GOT3 (cell line): ENCODE measurements around the gene ALPL.

ENCODE experiments used
- DNase-seq: peaks from one replicate; lab custom pipeline; 2025; ENCODE audit warnings: mixed read lengths; lab: John Stamatoyannopoulos, UW

ALPL gene

DNA sequence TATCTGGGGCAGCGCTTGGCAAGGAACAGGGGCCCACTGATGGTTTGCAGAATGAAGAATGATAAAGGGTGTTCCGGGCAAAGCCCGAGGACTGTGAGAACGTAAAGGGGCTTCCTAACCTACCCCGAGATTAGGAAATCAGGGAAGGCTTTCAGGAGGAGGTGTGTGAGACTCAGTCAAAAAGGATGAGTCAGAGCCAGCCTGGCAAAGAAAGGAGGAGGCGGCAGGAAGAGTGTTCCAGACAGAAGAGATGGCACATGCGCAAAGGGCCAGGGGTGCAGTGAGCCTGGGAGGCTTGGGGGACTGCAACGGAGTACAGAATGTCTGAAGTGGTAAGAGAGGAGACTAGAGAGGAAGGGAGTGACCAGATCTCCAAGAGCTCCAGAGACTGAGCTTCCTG is 89.7 kb downstream of the ALPL start:
- DNase-seq = no peak

DNA sequence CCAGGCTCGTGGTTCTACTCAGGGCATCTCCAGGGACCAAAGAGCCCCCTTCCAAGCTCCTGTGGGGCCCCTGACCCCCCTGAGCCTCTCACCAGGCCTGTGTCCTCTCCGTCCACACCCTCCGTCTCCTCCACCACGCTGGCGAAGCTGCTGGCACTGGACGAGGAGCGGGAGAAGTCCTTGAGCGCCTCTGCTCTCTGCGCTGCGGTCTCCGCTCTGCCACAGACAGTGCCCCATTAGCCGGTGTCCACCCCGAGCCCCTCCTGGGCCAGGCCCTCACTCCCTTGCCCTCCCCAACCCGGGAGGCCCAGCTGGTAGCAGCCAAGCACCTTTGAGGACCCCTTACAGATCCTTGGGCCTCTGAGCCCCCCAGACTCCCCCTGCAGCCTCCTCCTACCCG is 90.2 kb downstream of the ALPL start:
- DNase-seq = no peak

DNA sequence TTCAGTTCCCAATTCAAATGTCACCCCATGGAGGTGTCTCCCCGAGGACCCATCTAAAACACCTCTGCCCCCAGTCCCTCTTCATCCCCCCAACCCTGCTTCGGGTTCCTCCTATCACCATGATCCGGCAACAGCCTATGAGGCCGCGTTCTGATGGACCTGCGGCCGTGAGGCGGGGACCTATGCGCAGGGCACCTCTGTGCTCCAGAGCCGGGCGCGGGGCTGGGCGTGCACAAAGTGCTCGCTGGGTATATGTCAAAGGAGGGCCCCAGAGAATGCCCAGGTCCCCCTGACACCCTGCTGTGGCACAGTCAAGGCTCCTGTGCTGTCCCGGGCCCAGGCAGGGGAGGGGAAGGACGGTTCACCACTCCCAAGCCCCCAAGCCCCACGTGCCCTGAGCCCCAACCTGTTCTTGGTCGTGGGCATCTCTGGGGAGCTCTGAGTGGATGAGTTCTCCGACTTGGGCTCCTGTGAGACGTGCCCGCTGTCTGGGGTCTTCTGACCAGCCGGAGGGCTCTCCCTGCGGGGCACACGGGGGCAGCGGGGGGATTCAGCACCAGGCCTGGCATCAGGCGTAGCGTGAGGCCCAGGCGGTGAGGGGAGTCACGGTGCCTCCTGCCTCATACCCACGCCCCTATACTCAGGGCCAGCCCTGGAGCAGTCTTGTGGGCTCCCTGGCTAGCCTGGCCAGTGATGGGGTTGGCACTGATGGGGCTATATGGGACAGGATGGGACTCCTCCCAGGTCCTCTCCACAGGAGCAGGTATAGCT is 92.2 kb downstream of the ALPL start:
- DNase-seq = no peak

DNA sequence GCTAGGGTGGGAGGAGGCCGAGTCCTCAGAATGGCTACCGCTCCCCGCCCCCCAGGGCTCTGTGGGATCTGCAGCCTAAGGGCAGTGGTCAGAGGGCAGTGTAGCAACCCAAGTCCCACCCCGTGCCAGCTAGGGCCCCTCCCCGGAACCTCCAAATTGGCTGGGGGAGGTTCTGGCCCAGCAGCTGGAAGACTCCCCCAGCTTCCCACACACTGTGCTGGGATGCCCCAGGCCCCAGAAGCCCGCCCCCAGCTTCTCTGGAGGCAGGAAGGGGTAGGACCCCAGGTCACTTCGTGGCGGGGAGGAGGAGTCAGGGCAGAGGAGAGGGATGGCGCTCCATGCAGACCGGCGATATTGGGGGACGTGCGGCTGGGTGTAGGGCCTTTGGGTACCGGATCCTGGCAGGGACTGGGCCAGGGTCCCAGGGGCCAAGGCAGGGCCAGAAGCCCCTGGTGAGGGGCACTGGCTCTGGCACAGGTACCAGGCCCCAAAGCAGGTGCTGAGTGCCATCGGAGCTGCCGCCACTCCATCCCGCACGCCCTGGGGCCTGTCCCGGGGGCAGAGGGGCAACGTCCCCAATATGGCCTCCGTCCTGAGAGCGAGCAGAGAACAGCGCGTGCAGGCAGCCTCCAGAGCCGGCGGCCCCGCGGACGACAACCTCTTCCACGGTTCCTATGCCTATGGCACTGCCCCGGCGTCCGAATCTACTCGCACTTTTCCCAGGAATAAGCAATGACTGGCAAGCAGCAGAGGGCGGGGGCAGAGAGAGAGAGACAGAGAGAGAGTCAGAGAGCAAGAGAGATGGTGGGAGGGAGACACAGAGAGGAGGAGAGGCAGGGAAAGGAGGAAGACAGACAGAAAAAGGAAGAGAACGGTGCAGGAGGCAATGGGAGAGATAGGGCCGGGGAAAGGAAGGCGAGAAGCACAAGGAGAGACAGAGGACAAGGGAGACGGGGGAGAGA is 94.2 kb downstream of the ALPL start:
- DNase-seq = no peak

DNA sequence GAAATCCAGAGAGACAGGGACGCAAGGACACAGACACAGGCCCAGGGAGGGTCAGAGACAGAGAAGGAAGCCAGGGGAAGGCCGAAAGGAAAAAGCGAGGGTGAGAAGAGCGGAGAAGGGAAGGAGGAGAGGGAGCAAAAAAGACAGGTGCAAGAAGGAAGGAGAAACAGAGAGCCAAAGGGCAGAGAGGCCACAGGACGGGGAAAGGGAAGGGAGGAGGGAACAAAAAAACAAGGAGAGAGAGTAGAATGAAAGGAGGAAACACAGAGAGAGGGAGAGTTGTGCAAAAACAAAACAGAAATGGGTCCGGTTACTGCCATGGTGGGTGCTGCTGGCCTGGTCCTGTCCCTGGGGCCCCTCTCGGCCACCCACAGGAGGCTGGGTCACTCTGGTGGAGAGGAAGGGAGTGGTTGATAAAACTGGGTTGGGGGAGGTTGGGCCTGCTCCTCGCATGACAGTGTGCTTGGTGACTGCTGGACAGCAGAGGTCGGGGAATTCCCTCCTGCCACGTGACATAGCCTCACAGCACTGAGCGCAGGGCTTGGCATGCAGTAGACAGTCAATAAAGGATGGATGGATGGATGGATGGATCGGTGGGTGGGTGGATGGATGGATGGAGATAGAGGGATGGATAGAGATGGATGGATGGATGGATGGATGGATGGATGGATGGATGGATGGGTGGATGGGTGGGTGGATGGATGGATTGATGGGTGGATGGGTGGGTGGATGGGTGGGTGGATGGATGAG is 95.2 kb downstream of the ALPL start:
- DNase-seq = no peak

DNA sequence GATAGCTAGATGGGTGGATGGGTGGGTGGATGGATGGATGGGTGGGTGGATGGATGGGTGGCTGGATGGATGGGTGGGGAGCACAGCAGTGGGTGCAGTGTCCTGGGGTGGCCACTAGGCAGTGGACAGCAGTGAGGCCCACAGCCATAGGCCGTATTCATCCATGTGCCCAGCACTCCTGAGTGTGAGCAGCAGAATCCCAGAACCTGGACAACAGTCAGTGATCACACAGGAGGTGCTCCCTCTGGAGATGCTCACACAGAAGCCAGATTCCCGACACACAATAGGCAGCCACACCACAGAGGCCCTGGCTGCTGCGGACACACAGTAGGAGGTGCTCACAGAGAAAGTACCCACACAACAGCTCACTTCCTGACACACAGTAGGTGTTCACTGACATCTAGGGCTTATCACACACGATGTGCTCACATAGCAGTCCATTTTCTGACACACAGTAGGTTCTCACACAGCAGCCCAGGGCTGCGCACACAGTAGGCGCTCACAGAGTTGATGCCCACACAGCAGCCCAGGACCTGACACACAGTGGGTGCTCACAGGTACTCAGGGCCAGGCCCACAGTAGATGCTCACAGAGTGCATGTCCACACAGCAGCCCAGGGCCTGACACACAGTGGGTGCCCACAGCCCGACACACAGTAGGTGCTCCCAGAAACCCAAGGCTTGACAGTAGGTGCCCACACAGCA is 95.9 kb downstream of the ALPL start:
- no peak for DNase-seq

DNA sequence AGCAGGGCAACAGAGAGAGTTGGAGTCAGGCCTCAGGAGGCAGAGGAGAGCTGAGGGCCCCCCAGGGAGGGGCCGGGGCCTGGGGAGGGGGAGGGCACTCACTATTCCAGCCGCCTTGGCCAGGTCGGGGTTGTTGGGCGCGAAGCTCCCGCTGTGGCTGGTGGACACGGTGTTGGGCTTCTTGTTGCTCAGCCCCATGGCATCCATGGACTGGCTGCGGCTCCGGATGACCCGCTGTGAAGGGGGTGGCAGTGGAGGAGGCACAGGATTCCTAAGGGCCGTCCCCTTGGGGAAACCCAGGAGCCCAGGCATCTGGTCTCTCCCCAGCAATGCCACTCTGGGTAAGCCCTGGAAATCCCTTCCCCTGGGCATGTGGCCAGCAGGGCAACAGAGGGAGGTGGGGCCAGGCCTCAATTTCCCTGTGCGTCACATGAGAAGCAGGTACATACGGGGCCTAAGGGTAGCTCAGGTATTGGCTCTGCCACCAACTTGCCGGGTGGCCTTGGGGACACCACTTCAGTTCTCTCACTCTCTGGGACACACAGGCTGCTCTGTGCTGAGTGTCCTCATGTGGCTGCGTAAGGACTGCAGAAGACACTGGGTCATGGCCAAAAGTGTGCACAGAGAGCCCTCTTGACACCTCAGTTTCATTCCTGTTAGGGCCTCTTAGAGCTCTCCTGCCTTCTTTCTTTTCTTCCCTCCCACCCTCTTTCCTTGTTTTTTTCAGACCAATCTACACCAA is 96.9 kb downstream of the ALPL start:
- DNase-seq = no peak

DNA sequence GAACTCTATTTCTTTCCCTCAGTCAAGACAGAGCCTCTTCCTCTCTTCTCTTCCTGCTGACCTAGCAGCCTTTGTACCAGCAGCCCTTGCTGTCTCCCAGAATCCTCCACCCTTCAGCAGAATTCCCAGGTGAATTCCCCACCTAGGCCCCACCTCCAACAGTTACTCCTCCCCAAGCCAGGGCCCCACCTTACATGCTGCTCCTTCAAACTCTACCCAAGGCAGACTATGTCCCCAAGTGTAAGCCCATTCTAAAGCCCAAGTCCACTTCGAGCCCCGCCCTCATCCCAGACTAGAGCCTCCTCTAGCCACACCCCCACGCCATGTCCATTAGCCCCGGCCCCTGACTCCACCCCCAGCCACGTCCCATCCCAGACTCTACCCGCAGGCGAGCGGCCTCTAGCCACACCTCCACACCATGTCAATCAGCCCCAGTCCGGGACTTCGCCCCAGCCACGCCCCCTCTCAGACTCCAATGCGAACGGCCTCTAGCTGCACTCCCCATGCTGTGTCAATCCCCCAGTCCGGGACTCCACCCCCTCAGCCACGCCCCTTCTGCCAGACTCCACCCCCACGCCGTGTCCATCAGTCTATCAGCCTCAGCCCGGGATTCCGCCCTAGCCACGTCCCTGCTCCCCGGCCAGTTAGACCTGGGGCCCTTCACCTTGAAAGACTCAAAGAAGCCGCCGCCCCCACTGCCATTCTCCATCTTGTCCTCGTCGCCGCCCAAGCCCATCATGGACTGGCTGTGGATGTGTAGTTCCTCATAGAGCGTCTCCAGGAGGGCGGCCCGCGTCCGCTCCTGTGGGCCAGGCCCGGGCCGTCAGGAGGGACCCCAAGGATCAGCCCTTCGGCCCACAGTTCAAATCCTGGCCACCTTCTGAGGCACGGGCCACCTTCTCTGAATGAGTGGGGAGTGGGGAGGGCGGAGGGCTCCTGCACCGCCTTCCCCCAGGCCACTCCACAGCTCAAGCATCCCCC is 98.6 kb downstream of the ALPL start:
- no peak for DNase-seq

DNA sequence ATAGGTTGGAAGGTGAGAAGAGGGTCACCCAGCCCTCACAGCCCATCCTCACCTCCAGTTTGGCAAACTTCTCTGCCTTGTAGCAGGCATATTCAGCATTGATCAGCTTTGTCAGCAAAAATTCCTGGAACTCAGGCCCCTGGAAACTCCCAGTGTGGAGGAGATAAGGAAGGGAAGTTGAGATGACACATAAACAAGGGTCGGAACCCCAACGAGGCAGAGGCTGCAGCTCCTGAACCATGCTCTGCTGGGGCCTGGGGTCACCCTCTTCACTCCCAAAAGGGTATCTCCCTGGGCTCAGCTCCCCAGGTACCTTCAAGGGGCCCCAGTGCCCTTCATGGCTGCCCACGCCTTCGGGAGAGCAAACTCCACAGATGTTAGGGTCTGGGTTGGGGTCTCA is 99.6 kb downstream of the ALPL start:
- no peak for DNase-seq

- no peak for DNase-seq
Measured at GRCh38 chr1:21610027-21610426, 100.8 kb downstream of the ALPL start.

DNA sequence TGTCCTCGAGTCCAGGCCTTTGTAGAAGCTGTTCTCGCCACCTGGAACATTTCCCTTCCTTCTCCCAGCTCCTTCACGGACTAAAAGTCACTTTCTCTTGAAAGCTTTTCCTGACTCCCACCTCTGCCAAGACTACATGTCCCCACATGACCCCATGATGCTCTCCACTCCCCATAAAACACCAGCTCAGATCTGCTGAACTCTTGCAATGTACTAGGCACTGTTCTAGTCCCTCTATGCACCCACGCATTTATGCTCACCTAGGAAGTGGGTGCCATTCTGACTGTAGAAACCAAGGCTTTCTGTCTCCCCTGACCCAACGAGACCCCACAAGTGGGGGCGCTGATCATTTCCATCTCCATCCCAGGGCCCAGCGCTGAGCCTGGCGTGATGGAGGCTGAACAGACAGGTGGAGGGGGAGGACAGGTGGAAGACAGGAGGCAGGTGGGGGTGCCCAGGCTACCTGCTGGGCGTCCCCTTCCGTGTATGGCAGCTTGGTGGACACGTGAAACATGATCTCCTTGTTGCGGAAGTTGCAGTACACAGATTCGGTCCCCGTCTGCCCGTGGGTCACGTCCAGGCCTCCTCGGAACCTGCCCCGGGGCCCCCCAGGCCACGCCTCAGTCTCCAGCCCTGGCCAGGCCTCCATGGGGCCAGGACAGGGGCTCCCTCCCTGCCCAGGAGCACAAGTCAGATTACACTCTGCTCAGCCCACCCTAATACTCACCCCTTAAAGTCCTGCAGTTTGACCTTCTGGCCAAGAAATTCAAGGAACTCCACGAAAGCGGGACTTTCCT is 102.0 kb downstream of the ALPL start:
- no peak for DNase-seq

DNA sequence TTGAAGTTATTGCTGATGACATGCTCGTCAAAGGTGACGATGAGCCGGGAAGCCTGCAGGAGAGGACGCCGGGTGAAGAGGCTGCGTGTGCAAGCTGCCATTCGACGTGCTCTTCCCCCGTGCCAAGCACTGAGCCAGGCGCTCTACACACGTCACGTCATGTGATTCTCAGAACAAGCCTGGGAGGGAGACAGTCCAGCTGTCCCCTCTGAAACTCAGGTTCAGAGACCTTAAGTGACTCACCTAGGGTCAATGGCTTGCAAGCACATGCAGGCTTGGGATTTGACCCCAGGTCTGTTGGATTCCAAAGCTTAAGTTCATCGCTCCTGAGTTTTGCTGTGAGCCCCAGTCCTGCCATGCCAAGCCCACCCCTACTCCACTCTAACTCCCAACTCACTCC is 102.8 kb downstream of the ALPL start:
- no peak for DNase-seq

- DNase-seq = no peak
Measured at GRCh38 chr1:21613072-21613867, 104.0 kb downstream of the ALPL start.

DNA sequence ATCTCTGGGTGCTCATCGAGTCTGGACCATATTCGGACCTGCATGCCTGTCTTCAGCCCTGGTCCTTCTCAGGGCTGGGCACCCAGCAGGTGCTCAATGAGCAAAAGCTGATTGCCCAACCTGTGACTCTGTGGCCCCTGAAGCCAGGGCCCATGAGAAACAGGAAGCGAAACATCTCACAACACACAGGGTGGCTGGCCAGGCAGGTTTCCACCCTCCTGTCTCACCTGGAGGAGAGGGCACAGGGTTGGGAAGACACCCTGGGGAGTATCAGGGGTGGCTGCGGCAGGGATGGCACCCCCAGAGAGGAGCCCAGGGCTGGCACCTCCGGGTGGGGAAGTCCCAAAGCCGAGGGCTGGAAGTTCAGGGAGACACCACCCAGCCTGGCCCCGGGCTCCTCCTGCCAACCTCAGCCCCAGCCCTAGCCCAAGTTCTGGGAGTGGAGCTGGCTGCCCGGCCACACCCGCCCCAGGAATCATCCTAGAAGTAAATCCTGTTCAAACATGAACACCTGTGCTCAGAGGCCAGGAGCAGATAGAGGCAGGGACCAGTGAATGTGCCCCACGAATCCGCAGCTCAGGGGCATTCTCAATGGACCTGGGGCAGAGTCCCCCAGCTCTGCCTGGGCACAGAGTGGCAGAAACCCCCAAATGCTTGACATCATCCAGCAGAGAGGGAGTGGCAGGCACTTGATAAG is 105.3 kb downstream of the ALPL start:
- DNase-seq = no peak

GRCh38 chr1:21616372-21616771 is 107.1 kb downstream of the ALPL start:
- no peak for DNase-seq

DNA sequence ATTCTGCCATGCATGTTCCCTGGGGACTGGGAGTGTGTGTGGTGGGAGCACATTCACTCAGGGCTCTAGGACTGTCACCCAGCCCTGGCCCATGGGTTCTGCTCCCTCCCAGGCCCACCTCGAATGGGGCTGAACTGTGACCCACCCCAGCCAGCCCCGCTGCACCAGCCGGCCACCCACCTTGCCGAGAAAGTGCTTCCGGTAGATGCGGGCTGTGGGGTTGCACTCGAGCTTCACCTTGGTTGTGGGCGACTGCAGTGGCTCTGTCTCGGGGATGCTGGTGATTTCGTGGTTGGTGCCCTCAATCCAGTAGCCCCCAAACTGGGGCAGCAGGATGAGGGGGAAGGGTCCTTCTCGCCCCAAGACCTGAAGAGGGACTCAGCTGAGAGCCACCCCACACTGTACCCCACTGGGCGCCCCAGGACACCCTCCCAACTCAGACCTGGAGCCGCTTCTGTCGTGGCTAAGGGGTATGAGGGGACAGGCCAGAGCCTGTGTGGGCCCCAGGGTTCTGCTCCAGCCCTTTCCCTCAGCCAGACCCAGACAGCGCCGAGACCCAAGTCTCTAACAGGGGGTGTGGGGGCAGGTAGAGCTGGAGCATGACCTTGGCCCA is 108.0 kb downstream of the ALPL start:
- no peak for DNase-seq

DNA sequence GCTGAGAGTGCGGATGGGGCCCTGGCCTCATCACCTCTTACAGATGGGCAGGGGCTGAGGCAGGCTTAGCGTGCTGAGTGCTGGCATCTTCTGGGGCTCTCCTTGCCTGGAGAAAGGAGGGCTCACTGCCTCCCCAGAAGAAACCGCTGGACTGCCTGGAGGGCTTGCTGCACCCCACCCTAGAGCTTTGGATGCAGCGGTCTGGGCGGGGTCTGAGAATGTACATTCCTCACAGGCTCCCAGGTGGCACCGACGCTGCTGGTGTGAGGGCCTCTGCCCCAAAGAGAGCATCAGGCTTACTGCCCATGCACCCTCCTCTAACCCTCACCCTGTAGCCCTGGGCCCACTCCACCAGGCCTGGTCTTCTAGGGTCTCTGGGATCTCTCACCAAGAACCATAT is 108.8 kb downstream of the ALPL start:
- no peak for DNase-seq
